ENCODE data around the gene MEX3B. TPM values are rescaled to one million over a fixed set of nuclear protein-coding genes. Genes with fewer than 3 reads are reported as not detected.

The MEX3B gene
- total and polyA plus RNA-seq, 9 of the 15 experiments (the other 6 are each of a cell fraction or from before 2014, with no cell fraction given) = 0.94 to 12.8 (median 3.6) TPM

DNA sequence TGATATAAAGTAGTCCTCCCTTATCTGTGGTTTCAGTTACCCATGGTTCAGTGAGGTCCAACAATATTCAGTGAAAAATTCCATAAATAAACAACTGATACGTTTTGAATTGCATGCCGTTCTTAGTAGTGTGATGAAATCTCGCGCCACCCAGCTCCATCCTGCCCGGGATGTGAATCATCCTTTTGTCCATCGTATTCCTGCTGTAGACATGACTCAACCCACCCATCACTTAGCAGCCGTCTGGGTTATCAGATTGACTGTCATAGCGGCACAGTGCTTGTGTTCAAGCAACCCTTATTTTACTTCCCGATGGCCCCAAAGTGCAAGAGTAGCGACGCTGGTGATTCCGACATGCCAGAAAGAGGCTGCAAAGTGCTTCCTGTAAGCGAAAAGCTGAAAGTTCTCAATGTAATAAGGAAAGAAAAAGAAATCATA lies 48.0 kb upstream of the MEX3B start (continued):
- TF ChIP-seq, protein P1, sequence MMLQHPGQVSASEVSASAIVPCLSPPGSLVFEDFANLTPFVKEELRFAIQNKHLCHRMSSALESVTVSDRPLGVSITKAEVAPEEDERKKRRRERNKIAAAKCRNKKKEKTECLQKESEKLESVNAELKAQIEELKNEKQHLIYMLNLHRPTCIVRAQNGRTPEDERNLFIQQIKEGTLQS (IDR thresholded peaks at IDR 0.05) = peak; percentile 98
- TF ChIP-seq, protein P1 (CRISPR knock-in tag; conservative IDR thresholded peaks at IDR 0.05) = peak; percentile 79; the same call in 1 of the 2 replicates
- TF ChIP-seq CREM (IDR thresholded peaks at IDR 0.05; ENCODE audit: low read depth) (peak; percentile 61), SMARCC2 (IDR thresholded peaks at IDR 0.05; ENCODE audit: low read depth) (peak; percentile 80), ATF7 (IDR thresholded peaks at IDR 0.05) (peak; percentile 94), FOSL1 (tag; conservative IDR thresholded peaks at IDR 0.05) (peak; percentile 98), ZNF175 (CRISPR knock-in tag; IDR thresholded peaks at IDR 0.05; ENCODE audit: low read depth) (peak; percentile 82), ZEB2 (IDR thresholded peaks at IDR 0.05) (peak; percentile 81), SMARCB1 (IDR thresholded peaks at IDR 0.05; ENCODE audit: insufficient read length, low read depth) (no peak), EP300 (IDR thresholded peaks at IDR 0.05; ENCODE audit: low read length) (peak; percentile 73), FOS (IDR thresholded peaks at IDR 0.05; ENCODE audit: extremely low read depth, insufficient read length) (peak; percentile 67), FOXM1 (IDR thresholded peaks at IDR 0.05; ENCODE audit: low read depth) (peak; percentile 96), FOXM1 (CRISPR knock-in tag; IDR thresholded peaks at IDR 0.05; ENCODE audit: low read depth) (no peak), HDAC3 (IDR thresholded peaks at IDR 0.05; ENCODE audit: borderline replicate concordance, partially characterized antibody) (peak; percentile 39), TAF15 (IDR thresholded peaks at IDR 0.05; ENCODE audit: low read depth, low read length) (no peak), NR2C1 (IDR thresholded peaks at IDR 0.05) (no peak), NR2C1 (tag; IDR thresholded peaks at IDR 0.05) (peak; percentile 45; the same call in 1 of the 2 replicates), CEBPB (tag; IDR thresholded peaks at IDR 0.05) (peak; percentile 87)
- TF ChIP-seq, protein P2, sequence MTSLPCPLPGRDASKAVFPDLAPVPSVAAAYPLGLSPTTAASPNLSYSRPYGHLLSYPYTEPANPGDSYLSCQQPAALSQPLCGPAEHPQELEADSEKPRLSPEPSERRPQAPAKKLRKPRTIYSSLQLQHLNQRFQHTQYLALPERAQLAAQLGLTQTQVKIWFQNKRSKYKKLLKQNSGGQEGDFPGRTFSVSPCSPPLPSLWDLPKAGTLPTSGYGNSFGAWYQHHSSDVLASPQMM (CRISPR knock-in tag; IDR thresholded peaks at IDR 0.05) = no peak
- TF ChIP-seq, protein P3, sequence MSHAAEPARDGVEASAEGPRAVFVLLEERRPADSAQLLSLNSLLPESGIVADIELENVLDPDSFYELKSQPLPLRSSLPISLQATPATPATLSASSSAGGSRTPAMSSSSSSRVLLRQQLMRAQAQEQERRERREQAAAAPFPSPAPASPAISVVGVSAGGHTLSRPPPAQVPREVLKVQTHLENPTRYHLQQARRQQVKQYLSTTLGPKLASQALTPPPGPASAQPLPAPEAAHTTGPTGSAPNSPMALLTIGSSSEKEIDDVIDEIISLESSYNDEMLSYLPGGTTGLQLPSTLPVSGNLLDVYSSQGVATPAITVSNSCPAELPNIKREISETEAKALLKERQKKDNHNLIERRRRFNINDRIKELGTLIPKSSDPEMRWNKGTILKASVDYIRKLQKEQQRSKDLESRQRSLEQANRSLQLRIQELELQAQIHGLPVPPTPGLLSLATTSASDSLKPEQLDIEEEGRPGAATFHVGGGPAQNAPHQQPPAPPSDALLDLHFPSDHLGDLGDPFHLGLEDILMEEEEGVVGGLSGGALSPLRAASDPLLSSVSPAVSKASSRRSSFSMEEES (CRISPR knock-in tag; IDR thresholded peaks at IDR 0.05) = no peak
- TF ChIP-seq, protein P4, sequence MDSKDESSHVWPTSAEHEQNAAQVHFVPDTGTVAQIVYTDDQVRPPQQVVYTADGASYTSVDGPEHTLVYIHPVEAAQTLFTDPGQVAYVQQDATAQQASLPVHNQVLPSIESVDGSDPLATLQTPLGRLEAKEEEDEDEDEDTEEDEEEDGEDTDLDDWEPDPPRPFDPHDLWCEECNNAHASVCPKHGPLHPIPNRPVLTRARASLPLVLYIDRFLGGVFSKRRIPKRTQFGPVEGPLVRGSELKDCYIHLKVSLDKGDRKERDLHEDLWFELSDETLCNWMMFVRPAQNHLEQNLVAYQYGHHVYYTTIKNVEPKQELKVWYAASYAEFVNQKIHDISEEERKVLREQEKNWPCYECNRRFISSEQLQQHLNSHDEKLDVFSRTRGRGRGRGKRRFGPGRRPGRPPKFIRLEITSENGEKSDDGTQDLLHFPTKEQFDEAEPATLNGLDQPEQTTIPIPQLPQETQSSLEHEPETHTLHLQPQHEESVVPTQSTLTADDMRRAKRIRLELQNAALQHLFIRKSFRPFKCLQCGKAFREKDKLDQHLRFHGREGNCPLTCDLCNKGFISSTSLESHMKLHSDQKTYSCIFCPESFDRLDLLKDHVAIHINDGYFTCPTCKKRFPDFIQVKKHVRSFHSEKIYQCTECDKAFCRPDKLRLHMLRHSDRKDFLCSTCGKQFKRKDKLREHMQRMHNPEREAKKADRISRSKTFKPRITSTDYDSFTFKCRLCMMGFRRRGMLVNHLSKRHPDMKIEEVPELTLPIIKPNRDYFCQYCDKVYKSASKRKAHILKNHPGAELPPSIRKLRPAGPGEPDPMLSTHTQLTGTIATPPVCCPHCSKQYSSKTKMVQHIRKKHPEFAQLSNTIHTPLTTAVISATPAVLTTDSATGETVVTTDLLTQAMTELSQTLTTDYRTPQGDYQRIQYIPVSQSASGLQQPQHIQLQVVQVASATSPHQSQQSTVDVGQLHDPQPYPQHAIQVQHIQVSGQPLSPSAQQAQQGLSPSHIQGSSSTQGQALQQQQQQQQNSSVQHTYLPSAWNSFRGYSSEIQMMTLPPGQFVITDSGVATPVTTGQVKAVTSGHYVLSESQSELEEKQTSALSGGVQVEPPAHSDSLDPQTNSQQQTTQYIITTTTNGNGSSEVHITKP (IDR thresholded peaks at IDR 0.05; ENCODE audit: partially characterized antibody) = peak; percentile 32
- TF ChIP-seq, protein P5, sequence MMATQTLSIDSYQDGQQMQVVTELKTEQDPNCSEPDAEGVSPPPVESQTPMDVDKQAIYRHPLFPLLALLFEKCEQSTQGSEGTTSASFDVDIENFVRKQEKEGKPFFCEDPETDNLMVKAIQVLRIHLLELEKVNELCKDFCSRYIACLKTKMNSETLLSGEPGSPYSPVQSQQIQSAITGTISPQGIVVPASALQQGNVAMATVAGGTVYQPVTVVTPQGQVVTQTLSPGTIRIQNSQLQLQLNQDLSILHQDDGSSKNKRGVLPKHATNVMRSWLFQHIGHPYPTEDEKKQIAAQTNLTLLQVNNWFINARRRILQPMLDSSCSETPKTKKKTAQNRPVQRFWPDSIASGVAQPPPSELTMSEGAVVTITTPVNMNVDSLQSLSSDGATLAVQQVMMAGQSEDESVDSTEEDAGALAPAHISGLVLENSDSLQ (IDR thresholded peaks at IDR 0.05) = peak; percentile 92
